Body of pancreas (tissue), 4 donors: ENCODE measurements around the gene IWS1. TPM values are rescaled to one million over a fixed set of nuclear protein-coding genes. Genes with fewer than 3 reads are reported as not detected.

Source experiments
- ATAC-seq: fragments of 150-250 bp; one replicate; pipeline ENCODE4 v1.9.1; 2016
- DNase-seq, 4 donors: peaks; one replicate each; pipeline ENCODE4 v3.0.0-alpha.2; 2019
- H3K27ac ChIP-seq, 4 donors: fragments of 200-600 bp; sonication (generic); 1 replicate in 3 of 4; 2 replicates in 1 of 4; pipeline versions ENCODE4 v1.5.1 to v1.6.1; 2016 to 2019; ENCODE audit warnings: mild to moderate bottlenecking in 1 of 4, mixed read lengths in 1 of 4, moderate library complexity in 1 of 4
- H3K27me3 ChIP-seq, 2 donors: fragments of 200-600 bp; sonication (generic); one replicate each; pipeline ENCODE4 v1.6.0; 2016; ENCODE audit warnings: mild to moderate bottlenecking in 1 of 2
- H3K36me3 ChIP-seq, 2 donors: fragments of 200-600 bp; sonication (generic); replicated peaks in 1 of 2; 2 replicates each; pipeline ENCODE4 v1.5.1; 2016; ENCODE audit warnings: low read depth in 2 of 2; ENCODE audit not compliant: insufficient read depth in 1 of 2
- H3K4me1 ChIP-seq: fragments of 200-600 bp; sonication (generic); one replicate; pipeline ENCODE4 v1.6.0; 2016
- H3K4me3 ChIP-seq, 2 donors: fragments of 200-600 bp; sonication (generic); 1 replicate in 1 of 2; 2 replicates in 1 of 2; pipeline ENCODE4 v1.5.1; 2016 to 2019
- H3K9me3 ChIP-seq, 3 donors: fragments of 200-600 bp; sonication (generic); 1 replicate in 2 of 3; 2 replicates in 1 of 3; pipeline ENCODE4 v1.5.1; 2016
- CTCF ChIP-seq, 7 experiments: fragments of 450-650 bp in 4 of 7; fragments of 200-600 bp in 3 of 7; sonication (generic) in 3 of 7; IDR thresholded peaks; one replicate each; pipeline ENCODE4 v1.5.1; 2016 to 2019; ENCODE audit warnings: antibody characterized with exemption in 7 of 7
- POLR2A ChIP-seq, 3 donors: fragments of 450-650 bp; IDR thresholded peaks; one replicate each; pipeline ENCODE4 v1.6.1; 2016; ENCODE audit warnings: antibody characterized with exemption in 3 of 3, mild to moderate bottlenecking in 2 of 3
- WGBS, 2 donors: methylation state at CpG; one replicate each; pipeline ENCODE4 v1.1.5; 2017; 5-methylcytosine and 5-hydroxymethylcytosine counted together
- intact Hi-C: fragments of 100-400 bp; cut with DNase I; formaldehyde crosslinking; loops from one replicate; pipeline ENCODE4 v1.15.1; 2023
- total RNA-seq, 2 donors: library from RNA; depleted of rRNA; stranded (reverse); fragments of >200 nt; gene quantifications; one replicate each; pipeline ENCODE4 v1.1.0, GENCODE V29; 2016

IWS1 gene
- total RNA-seq, 2 donors from 2014 or later, result 25.9 to 26.7 TPM

- Histone ChIP-seq H3K4me1 (peaks cover 14% of the 10 kb centered on the region), H3K27ac (no peak overlapping the region), H3K36me3 (peaks cover 0 to 4% of the 10 kb centered on the region in 2 donors), H3K27me3 (no peaks in the 10 kb centered on the region), H3K4me3 (no peak overlapping the region), H3K9me3 (no peaks in the 10 kb centered on the region)
- ATAC-seq, result no peak
- TF ChIP-seq CTCF (IDR thresholded peaks at IDR 0.05), result no peak
- TF ChIP-seq POLR2A (IDR thresholded peaks at IDR 0.05), result no peak
- no peak for DNase-seq
- intact Hi-C loops, result no loop called here
- WGBS, 2 donors, result 90 to 94% methylated on average over 4 to 13 of the region's 13 CpGs
Measured at GRCh38 chr2:127514485-127514884, 11.8 kb downstream of the IWS1 start.

GRCh38 chr2:127514076-127514475 is 12.2 kb downstream of the IWS1 start:
- ATAC-seq, result no peak
- H3K4me1 ChIP-seq, result peaks cover 15% of the 10 kb centered on the region
- WGBS, 2 donors, result 78 to 79% methylated on average over 9 to 10 of the region's 10 CpGs
- H3K9me3 ChIP-seq, result no peaks in the 10 kb centered on the region
- no peak overlapping the region for H3K27ac ChIP-seq
- peaks cover 0 to 4% of the 10 kb centered on the region in 2 donors for H3K36me3 ChIP-seq
- no peaks in the 10 kb centered on the region for H3K27me3 ChIP-seq
- no peak overlapping the region for H3K4me3 ChIP-seq
- intact Hi-C loops, result no loop called here
- TF ChIP-seq CTCF (IDR thresholded peaks at IDR 0.05), result no peak
- no peak for TF ChIP-seq POLR2A (IDR thresholded peaks at IDR 0.05)
- no peak for DNase-seq

- intact Hi-C loops, result no loop called here
- no peaks in the 10 kb centered on the region for H3K36me3 ChIP-seq
- TF ChIP-seq CTCF (IDR thresholded peaks at IDR 0.05), result no peak
- no peak for DNase-seq
- no peak overlapping the region for H3K27ac ChIP-seq
- WGBS, 2 donors, result 96 to 97% methylated on average over 4 of the region's 4 CpGs
- no peaks in the 10 kb centered on the region for H3K27me3 ChIP-seq
- H3K4me1 ChIP-seq, result peaks cover 29% of the 10 kb centered on the region
- H3K9me3 ChIP-seq, result no peaks in the 10 kb centered on the region
- no peak overlapping the region for H3K4me3 ChIP-seq
- no peak for ATAC-seq
Measured at GRCh38 chr2:127512362-127512761, 13.9 kb downstream of the IWS1 start.

- intact Hi-C loops, result no loop called here
- TF ChIP-seq POLR2A (IDR thresholded peaks at IDR 0.05) (no peak), CTCF (IDR thresholded peaks at IDR 0.05) (no peak)
Measured at GRCh38 chr2:127511917-127512316, 14.4 kb downstream of the IWS1 start.

GRCh38 chr2:127511090-127511695 is 15.1 kb downstream of the IWS1 start:
- H3K27me3 ChIP-seq, result no peaks in the 10 kb centered on the region
- intact Hi-C loops, result no loop called here
- WGBS, 2 donors, result 74 to 83% methylated on average over 6 of the region's 6 CpGs
- DNase-seq, result no peak
- TF ChIP-seq POLR2A (IDR thresholded peaks at IDR 0.05) (no peak), CTCF (IDR thresholded peaks at IDR 0.05) (no peak)
- ATAC-seq, result no peak
- peaks cover 24% of the 10 kb centered on the region for H3K4me1 ChIP-seq
- H3K9me3 ChIP-seq, result no peaks in the 10 kb centered on the region
- no peaks in the 10 kb centered on the region for H3K36me3 ChIP-seq
- H3K27ac ChIP-seq, result no peak overlapping the region
- H3K4me3 ChIP-seq, result no peak overlapping the region

More at GRCh38 chr2:127511917-127512316, 14.4 kb downstream of the IWS1 start:
- H3K4me1 ChIP-seq, result peaks cover 29% of the 10 kb centered on the region
- H3K9me3 ChIP-seq, result no peaks in the 10 kb centered on the region
- DNase-seq (no peak), ATAC-seq (no peak)
- H3K36me3 ChIP-seq, result no peaks in the 10 kb centered on the region
- 57 to 84% methylated on average over 1 of the region's 1 CpG for WGBS, 2 donors
- H3K27me3 ChIP-seq, result no peaks in the 10 kb centered on the region
- H3K27ac ChIP-seq, result no peak overlapping the region
- H3K4me3 ChIP-seq, result no peak overlapping the region
